ENCODE data around the gene NFIX. TPM values are rescaled to one million over a fixed set of nuclear protein-coding genes. Genes with fewer than 3 reads are reported as not detected.

NFIX gene
- total RNA-seq, 1 donor from 2014 or later = 16.9 TPM

DNA sequence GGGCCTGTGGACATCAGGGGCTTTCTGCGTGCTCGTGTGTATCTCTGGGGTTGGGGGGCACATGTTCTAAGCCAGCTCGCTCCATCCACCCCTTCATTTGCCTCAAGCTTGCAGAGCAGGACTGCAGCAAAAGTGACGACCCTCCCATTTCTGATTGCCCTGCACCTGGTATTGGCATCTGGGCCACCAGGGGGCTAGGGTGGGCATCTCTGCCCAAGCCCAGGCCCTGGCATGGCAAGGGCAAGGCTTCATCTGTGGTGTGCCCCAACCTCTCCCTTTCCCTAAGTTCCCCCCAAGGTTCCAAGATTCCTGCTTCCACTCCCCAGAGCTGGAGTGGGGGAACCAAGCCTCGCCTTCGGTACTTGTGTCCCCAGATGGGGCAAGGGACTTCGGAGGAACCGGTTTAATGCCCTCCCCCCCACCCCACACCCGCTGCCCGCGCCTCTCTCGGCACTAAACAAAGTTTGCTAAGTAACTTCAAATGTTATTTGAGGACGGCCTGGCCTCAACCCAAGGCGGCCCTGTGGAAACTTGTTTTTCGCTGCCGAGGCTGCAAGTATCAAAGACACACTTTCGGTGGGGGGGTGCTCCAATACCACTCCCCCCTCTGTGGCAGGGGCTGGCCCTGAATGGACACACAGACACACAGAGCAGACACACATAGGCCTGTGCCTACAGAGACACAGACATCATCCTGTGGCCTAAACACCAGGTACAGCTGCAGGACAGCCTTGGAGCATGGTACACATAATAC is 12.2 kb downstream of the NFIX start:
- DNase-seq (ENCODE audit: low read depth in 2 of 2) = no peak

DNA sequence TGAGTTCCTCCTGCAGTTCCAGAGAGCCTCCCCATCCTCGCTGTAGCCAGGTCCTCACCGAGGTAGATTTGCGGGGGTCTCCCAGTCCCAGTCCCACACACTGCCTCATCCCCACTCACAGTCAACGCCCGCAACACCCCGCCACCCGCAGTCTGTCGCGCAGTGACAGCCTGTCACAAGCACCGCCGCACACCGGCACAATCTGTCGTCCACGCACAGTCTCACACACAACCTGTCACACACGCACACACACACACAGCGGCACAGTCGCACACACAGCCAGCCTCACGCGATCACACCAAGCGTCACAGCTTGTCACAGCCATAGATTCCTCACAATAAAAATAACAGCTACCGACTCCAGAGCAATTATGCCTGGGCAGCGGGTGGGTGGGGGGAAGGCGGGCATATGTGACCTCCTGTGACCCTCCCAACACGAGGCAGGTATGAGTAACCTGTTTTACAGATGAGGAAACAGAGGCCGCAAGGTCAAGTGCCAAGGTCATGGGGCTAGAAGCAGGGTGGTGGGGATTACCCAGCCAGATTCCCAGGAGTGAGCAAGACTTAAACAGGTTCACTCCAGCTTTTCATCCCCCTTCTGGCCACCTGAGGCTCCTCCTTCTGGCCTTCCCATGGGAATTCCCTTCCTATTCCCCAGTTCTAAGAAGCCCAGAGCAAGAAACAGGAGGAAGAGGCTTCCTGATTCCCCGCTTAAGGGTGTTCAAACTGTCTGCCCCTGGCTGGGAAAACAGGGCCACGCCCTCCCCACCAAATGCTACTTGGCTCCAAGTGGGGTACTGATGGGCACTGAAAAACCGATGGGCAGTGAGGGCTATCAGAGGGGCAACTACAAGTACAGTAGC is 13.9 kb downstream of the NFIX start:
- no peak for DNase-seq (ENCODE audit: low read depth in 2 of 2)

GRCh38 chr19:13010038-13010991 is 15.0 kb downstream of the NFIX start:
- no peak for DNase-seq (ENCODE audit: low read depth in 2 of 2)

GRCh38 chr19:13010992-13011652 is 15.8 kb downstream of the NFIX start:
- DNase-seq (ENCODE audit: low read depth in 2 of 2) = no peak

DNA sequence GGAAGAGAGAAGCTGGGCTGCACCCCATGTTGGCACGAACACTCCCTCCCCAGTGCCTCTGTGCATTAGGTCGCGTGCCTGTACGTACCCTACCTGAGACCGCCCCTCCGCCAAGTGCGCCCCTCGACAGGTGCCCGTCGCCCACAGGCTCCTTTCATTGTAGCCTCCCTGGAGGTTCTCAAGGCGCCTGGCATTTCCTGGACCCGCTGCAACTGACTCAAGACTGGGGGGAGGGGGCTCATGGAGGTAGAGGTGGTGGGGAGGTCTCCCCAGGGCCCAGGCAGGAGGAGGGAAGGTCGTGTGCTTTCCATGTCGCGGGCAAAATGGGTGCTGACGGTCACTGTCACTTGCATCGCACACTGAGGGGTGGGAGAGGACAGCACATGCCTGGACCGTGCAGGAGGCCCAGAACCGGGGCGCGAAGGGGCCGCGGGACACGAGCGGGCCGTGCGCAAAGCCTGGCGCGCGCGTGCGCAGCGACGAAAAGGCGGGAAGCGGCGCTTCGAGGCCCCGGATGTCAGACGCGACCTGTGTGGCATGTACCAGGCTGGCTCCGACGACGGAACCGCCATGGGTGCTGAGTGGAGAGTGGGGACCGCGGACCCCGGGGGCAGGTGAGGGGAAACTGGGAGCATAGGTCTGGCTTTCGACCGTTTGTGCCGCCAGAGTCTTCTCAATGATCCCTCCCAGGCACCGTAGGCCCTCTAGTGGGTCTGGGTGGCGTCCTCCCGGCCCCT is 16.5 kb downstream of the NFIX start:
- DNase-seq (ENCODE audit: low read depth in 2 of 2) = no peak

DNA sequence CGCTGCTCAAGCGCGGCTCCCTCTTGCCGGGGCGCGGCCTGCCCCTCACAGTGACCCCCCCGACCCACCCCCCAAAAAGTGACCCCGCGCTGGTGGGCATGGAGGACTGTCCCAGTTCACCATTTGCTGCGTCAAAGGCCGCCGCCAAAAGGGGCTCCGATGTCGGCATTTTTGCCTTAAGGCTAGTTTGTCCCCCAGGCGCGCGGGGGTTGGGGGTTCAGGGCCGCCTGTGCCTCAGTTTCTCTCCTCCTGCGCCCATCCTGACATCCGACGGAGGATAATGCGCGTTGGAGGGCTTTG is 17.1 kb downstream of the NFIX start:
- no peak for DNase-seq (ENCODE audit: low read depth in 2 of 2)

- peak in 1 of 2 donors; percentile 47 for DNase-seq (ENCODE audit: low read depth in 2 of 2)
Measured at GRCh38 chr19:13012690-13013608, 17.7 kb downstream of the NFIX start.

DNA sequence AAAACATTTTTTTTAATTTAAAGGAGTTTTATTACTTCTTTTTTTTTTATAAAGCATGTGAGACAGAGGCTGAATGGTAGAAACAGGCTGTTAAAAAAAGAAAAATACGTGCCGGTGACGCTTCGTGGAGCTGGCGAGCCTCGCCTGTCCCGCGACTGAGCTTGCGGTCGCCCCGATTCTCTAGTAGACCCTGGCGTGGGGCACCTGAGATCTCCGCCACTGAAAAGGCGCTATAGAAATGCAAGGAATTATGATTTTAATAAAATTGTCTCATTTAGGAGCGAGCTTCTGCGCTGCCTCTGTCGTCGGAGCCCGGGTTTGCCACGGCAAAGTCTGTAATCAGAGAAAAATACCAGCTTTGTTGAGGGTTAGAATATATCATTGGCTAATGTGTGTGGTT is 18.4 kb downstream of the NFIX start:
- DNase-seq (ENCODE audit: low read depth in 2 of 2) = no peak

GRCh38 chr19:13014101-13014920 is 19.0 kb downstream of the NFIX start:
- DNase-seq (ENCODE audit: low read depth in 2 of 2) = no peak

- DNase-seq (ENCODE audit: low read depth in 2 of 2) = no peak
Measured at GRCh38 chr19:13014921-13015280, 19.6 kb downstream of the NFIX start.

DNA sequence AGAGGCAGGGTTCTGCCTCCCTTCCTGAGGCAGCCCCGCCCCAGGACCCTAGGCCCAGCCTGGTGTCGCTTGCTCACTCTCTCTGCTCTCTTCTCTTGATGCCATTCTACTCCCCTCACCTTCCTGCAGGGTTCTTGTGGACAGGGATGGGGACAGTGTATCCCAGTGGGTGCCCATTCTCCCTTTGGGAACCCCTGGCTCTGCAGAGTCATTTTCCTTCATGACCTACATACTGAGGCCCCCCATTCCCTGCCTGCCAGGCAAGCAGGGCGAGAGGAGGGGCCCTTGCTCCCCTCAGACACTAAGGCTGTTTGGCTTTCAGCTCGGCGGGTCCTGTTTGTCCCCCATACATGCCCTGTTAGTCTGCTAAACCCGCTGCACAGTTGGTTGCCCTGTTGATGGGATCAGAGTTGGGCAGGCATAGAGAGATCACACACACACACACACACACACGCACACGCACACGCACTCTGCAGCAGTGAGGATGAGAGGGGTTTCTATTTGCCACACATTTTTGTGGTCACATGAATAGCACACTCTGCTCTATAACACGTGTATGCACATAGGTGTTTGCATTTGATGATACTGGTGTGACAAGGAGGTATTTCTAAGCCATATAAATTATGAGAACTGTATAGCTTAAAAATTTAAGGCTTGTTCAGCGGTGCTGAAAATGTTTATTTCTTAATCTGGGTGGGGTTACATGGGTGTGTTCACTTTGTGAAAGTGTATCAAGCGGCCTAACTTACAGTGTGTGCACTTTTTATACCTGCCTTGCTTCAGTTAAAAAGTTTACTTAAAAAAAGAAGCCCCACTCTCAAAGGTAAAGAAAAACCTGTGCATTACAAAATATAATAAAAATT is 20.3 kb downstream of the NFIX start:
- DNase-seq (ENCODE audit: low read depth in 2 of 2) = no peak

DNA sequence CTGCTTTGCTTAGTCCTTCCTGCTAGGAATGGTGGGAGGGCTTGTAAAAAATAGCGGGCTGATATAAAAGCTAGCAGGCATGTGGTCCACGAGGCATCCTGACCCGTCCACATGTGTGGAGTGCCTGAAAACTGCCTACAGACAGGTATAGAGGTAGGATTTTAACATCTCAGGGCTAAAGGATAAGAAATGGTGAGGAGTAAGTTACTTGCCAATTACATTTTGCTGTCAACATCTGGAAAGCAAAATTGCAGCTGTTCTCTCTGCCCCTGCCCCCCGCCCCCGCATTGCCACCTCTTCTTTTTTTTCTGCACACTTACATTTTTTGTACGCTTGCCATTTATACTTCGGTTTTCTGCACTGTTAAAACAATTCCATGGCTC is 21.0 kb downstream of the NFIX start:
- DNase-seq (ENCODE audit: low read depth in 2 of 2) = no peak

DNA sequence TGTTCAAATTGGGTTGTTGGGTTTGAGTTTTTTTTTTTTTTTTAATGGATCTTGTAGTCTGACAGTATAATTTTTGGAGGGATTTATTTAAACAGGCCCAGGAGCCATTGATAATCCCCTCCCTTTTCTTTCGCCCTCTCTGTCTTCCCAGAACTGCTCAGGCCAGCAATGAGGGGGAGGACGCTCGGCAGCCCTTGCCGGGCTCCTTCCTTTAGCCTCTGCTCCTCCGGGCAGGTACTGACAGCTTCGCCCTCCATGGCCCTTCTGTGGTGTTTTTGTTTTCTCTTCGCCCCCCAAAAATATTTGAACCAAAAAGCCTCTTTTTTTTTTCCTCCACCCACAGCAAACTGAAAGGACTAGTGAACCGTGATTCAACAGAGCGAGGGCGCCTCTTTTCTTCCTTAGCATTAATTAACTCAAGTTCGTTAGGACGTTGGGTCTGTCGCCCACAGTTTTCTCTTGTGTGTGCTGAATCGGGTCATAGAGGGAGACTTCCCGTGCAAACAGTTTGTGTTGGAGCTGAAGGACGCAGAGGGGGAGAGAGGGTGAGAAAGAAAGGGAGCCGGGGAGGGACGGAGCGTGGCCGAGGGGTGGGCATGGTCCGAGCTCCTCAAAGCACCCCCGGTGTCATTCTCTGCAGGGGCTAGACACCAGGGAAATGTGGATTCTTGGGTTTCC is 21.5 kb downstream of the NFIX start:
- DNase-seq (ENCODE audit: low read depth in 2 of 2) = no peak

DNA sequence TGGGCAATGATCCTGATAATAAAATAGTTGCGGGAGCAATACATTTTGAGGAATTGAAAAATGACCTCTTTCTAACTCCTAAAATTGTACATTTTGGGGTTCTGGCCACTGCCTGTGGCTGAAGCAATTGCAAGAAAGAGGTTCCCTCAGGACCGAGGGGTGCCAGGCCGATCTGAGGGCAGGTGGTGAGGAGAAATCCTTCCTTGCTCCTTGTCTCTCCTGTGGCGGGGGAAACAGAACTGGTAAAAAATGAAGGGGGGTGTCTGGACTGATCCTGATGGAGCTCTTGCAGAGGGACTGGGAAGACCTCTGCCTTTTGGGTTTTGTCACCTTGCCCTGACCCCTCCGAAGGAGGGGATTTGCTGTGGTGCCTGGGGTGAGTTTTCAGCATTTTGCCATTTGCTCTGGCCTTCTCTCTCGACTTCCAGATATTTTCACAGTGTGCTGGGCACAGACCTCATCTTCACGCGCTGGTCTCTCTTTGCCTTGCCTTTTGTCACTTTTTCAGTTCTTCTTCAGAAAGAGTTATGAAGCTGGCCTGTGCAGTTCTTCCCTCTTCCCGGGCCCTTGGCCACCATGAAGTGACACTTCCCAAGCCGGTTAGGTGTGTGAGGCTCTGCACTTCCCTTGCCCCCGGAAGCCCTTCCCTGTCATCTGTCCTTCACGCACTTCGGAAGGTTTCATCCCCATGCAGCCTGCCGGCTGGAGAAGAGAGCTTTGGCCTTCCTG is 22.2 kb downstream of the NFIX start:
- no peak for DNase-seq (ENCODE audit: low read depth in 2 of 2)

- DNase-seq (ENCODE audit: low read depth in 2 of 2) = no peak
Measured at GRCh38 chr19:13018035-13018914, 23.0 kb downstream of the NFIX start.

DNA sequence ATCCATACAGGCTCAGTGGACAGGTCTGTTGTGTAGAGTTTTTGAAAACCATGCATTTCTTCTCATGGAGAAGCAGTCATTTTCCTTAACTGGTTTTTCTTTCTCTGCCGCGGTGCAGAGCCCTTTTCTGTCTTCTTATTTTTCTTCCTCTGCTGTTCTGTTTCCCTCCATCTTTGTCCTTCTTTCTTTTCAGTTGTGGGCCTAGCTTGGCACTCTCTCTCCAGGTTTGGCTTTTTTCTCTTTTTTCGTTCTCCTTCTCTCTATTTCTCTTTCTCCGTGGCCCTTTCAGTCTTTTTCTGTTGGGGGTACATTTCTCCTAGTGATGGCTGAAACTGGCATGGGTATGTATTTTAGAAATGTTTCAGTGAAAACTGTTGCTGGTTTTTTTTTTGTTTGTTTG is 24.1 kb downstream of the NFIX start:
- no peak for DNase-seq (ENCODE audit: low read depth in 2 of 2)
